Activated CD4-positive, alpha-beta T cell treated with anti-CD3 and anti-CD28 coated beads, Interleukin-2, Interleukin-6, amounts not matched to agents 100 ng/mL and 50 ng/mL, durations not matched to agents 16 hours and 8 hours (primary cell): Measurements from ENCODE around the gene YARS1.

ENCODE experiments used
- DNase-seq: peaks from one replicate; pipeline ENCODE4 v3.0.0-alpha.2; 2020

Gene YARS1

DNA sequence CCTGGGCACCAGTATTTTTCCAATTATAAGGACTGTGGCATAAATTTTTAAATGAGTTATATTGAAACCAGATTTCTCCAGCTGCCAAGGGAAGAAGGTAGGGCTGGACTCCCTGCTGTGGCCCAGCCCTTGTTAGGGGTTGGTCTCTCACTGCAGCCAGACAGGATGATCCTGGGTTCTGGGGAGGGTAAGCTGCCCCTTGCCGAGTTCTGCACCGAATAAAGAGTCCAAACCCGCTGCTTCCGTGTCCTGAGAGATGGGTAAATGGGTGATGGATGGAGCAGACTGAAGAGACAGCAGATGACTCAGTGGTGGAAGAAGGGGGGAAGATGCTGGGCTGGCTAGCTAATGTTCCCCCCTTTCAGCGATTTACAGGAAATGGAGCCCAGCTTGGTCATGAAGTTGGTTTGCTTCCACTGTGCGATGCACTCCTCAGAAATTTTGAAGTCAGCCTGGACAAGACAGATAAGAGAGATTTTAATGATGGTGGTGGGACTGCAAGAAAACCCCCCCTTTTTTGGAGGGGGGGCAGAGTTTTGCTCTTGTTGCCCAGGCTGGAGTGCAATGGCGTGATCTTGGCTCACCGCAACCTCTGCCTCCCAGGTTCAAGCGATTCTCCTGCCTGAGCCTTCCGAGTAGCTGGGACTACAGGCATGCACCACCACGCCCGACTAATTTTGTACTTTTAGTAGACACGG, 41.4 kb downstream of the YARS1 start:
- DNase-seq, result no peak

DNA sequence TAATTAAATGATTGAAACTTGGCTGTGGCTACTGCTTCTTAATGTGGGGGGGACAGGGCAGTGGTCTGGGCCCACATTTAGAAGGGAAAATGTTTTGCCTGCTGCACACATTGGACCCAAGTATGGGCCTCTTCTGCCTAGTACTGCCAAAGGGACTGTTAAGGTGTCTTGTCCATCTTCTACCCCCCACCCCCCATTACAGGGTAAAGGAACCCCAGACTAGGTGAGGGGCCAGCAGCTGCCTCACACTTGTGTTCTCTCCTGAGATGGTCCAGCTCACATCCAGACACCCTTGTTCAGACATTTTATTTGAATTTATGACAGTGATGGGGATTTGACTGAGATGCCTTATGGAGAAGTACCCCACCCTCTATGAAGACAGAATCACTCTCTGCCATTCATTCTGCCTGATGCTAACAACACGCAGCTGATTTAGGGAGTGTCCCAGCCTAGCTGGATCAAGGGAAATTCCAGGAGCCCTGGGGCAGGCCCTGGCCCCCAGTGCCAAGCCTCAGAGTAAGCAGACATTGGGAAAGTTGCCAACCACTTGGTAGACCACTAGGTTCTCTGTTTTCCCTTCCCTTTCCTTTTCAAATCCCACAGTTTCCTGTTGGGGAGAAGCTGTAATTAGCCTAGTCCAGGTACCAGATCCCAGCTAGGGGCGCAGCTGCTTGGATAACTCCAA, 42.1 kb downstream of the YARS1 start:
- DNase-seq, result no peak

DNA sequence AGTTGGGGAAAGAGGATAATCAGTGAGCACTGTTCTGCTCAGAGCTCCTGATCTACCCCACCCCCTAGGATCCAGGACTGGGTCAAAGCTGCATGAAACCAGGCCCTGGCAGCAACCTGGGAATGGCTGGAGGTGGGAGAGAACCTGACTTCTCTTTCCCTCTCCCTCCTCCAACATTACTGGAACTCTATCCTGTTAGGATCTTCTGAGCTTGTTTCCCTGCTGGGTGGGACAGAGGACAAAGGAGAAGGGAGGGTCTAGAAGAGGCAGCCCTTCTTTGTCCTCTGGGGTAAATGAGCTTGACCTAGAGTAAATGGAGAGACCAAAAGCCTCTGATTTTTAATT, 42.7 kb downstream of the YARS1 start:
- DNase-seq, result no peak

DNA sequence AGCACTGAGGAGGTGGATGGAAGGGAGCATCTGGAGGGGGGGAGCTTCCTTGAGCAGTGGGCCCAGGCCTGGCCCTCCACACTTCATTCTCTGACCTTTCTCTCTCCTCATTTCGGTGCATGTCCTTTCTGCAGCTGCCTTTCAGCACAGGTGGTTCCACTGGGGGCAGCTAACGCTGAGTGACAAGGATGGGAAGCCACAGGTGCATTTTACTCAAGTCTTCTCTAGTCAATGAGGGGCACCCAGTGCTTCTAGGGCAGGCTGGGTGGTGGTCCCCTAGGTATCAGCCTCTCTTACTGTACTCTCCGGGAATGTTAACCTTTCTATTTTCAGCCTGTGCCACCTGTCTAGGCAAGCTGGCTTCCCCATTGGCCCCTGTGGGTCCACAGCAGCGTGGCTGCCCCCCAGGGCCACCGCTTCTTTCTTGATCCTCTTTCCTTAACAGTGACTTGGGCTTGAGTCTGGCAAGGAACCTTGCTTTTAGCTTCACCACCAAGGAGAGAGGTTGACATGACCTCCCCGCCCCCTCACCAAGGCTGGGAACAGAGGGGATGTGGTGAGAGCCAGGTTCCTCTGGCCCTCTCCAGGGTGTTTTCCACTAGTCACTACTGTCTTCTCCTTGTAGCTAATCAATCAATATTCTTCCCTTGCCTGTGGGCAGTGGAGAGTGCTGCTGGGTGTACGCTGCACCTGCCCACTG, 43.2 kb downstream of the YARS1 start:
- DNase-seq, result no peak

DNA sequence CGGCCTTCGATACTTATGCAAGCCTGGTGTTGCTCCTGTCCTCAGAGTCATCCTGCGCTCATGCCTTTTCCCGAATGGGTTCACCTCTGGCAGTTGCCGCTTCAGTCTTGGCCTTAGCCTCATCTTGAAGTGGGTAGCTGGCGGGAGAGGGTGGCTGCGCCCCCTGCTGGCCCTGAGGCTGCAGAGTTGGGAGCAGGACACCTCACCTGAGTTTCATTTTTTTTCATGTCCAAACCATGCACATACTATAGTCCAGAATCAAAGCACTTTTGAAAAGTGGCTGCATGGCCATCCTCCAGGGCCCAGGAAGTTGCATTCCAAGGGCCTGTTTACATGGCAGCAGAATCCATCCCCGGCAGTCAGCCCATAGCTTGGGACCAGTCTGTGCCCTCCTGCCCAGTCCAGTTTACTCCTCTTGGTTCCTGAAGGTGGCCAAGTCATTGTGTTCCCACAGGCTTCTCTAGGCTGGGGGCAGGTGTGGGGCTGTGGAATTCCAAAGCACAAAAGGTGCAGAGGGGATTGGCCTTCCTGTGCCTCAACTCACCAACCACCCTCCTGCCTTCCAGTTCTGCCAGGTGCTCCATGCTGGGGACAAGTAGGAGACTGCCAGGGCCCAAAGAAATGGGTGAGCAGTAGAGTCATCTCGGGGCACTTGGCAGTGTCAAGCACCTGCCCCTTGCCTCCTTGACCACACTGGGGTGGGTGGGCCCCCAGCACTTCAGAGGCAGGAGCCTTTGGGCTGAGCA, 44.0 kb downstream of the YARS1 start:
- DNase-seq, result peak; percentile 81

DNA sequence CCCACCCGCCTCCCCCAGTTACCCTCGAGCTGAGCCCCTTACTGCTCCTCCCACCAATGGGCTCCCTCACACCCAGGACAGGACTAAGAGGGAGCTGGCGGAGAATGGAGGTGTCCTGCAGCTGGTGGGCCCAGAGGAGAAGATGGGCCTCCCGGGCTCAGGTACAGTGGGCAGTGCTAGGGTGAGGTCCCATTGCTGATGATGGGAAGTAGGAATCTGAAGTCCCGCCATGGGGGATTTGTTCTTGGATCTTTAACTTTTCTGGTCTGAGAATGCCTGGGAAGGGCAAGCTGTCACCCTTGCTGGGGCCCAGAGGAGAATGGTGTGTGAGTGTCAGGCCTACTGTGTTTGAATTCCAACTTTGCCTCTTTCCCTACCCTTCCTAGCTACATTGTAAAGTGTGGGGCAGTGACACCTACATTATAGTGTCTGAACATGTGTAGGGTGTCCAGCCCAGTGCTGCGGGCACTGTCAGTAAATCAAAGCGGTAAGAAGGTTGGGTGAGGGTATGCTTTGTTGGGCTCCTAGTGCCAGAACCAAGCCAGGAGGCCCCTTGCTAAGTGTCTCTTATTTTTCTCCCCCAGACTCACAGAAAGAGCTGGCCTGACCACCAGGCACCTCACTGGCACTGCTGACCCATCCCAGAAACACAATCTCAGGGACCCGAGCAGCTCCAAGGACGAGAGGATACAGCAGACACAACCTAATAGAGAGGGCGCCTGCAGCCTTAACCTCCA, 44.7 kb downstream of the YARS1 start:
- no peak for DNase-seq

DNA sequence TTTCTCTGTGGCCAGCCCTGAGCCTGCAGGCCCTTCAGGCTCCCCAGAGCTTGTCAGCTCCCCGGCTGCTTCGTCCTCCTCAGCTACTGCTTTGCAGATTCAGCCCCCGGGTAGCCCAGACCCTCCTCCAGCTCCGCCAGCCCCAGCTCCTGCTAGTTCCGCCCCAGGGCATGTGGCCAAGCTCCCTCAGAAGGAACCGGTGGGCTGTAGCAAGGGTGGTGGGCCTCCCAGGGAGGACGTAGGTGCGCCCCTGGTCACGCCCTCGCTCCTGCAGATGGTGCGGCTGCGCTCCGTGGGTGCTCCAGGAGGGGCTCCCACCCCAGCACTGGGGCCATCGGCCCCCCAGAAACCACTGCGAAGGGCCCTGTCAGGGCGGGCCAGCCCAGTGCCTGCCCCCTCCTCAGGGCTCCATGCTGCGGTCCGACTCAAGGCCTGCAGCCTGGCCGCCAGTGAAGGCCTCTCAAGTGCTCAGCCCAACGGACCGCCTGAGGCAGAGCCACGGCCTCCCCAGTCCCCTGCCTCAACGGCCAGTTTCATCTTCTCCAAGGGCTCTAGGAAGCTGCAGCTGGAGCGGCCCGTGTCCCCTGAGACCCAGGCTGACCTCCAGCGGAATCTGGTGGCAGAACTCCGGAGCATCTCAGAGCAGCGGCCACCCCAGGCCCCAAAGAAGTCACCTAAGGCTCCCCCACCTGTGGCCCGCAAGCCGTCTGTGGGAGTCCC, 45.4 kb downstream of the YARS1 start:
- no peak for DNase-seq

DNA sequence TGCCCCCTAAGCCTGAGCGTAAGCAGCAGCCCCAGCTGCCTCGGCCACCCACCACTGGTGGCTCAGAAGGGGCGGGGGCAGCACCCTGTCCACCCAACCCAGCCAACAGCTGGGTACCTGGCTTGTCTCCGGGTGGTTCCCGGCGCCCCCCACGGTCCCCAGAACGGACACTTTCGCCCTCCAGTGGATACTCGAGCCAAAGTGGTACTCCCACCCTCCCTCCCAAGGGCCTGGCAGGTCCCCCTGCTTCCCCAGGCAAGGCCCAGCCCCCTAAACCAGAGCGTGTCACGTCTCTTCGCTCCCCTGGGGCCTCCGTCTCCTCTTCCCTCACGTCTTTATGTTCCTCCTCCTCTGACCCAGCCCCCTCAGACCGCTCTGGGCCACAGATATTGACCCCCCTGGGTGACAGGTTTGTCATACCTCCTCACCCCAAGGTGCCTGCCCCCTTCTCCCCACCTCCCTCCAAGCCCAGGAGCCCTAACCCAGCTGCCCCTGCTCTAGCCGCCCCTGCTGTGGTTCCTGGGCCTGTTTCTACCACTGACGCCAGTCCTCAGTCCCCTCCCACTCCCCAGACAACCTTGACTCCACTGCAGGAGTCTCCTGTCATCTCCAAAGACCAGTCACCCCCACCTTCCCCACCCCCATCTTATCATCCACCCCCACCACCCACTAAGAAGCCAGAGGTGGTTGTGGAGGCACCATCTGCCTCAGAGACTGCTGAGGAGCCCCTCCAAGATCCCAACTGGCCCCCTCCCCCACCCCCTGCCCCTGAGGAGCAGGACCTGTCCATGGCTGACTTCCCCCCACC, 46.2 kb downstream of the YARS1 start:
- DNase-seq, result no peak

DNA sequence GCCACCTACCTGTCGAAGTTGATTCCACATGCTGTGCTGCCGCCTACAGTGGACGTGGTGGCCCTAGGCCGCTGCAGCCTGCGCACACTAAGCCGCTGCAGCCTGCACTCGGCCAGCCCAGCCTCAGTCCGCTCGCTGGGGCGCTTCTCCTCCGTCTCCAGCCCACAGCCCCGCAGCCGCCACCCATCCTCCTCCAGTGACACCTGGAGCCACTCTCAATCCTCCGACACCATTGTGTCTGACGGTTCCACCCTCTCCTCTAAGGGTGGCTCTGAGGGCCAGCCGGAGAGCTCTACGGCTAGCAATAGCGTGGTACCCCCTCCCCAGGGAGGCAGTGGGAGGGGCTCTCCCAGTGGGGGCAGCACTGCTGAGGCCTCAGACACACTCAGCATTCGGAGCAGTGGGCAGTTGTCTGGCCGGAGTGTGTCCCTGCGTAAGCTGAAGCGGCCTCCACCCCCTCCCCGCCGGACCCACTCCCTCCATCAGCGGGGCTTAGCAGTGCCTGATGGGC, 46.9 kb downstream of the YARS1 start:
- no peak for DNase-seq

DNA sequence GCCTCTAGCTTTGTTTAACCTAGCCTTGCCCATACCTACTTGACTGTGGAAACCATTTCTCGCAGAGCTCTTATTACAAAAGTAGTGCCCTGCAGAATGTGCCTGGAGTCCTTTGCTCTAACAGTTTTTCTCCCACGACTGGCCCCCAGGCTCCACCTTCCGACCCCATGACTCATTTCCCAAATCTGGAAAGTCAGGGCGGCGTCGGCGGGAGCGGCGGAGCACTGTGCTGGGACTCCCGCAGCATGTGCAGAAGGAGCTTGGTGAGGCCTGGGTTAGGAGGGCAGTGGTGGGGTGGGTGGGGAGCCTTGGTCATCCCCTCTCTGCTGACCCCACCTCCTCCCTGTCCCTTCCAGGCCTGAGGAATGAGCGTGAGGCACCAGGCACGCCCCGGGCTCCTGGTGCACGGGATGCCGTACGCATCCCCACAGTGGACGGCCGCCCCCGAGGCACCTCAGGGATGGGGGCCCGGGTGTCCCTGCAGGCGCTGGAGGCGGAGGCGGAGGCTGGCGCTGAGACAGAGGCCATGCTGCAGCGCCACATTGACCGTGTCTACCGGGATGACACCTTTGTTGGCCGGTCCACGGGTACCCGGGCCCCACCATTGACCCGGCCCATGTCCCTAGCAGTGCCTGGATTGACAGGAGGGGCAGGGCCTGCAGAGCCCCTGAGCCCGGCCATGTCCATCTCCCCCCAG, 47.5 kb downstream of the YARS1 start:
- DNase-seq, result no peak

DNA sequence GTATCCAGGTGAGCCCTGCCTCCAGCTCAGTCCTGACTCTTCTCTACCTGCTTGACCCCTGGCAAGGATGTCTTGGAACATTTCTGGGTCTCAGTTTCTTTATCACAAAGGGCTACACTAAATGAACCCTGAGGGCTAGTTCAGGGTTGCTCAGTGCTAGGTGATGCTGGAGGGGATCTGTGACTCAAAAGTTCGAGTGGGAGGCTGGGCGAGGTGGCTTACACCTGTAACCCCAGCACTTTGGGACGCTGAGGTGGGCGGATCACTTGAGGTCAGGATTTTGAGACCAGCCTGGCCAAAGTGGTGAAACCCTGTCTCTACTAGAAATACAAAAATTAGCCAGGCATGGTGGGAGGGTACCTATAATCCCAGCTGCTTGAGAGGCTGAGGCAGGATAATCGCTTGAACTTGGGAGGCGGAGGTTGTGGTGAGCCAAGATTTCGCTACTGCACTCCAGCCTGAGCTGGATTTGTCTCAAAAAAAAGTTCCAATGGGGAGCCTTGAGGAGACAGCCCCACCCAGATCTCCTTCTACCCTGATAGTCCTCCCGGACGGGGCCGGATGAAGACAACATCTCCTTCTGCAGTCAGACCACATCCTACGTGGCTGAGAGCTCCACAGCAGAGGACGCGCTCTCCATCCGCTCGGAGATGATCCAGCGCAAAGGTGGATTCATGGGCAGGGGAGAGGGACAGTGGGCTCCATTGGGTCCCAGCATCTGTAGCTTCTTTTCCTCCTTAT, 48.9 kb downstream of the YARS1 start:
- DNase-seq, result no peak

DNA sequence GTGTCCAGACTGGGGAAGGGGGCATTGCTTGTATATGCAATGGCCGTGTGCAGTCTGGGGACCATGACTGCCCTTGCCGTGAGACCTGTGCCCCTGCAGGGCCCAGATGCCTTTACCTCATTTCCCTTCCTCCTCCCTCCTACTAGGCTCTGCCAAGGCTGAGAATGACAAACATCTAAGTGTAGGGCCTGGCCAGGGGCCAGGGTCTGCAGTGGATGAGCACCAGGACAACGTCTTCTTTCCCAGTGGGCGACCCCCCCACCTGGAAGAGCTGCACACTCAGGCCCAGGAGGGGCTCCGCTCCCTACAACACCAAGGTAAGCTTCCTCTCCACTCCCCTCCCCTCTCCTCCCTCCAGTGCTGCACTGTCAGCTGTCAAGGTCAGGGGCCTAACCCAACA, 49.5 kb downstream of the YARS1 start:
- DNase-seq, result no peak

DNA sequence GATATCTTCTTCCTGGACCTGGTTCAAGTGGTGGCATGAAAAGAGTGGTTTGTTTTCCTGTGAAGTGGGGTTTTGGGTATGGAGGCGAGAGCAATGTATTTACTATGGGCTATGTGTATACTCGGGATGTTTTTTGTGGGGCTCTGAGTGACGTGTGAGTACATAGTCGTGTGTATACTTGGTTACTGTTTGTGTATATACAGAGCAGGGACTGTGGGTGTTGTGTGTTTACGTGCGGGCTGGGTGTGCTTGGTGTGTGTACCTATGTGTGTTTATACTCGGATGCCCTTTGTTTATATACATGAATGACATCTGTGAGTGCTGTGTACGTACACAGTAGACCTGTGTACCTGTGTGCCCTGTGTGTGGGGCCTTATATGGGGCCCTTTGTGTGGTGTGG, 50.0 kb downstream of the YARS1 start:
- DNase-seq, result no peak

DNA sequence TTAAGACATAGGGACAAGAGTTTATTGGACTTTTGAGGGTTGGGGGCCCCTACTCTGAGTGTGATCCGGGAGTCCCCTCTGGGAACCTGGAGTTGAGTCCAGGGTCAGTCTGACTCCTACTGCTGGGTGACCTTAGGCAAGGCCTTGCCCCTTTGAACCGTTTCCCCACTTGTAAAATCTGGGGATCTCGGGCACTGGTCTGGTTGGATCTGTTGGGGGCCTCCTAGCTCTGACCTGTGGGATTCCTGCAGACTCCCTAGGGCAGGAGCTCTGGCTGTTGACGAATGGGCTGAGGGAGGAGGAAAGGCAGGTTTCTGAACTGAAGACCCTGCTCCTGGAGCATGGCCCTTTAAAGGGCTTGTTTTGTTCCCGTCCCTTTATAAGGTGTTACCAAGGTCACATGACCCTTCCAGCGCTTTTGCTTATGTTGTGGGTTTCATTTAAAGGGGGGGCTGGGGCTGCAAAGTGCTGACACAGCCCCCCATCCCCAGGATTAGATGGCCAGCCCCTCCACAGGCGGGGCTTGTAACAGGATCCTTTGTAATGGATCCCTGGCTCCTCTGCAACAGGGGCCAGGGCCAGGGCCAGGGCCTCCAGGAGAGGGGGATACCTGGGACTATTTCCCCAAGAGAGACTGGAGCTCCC, 50.7 kb downstream of the YARS1 start:
- no peak for DNase-seq

DNA sequence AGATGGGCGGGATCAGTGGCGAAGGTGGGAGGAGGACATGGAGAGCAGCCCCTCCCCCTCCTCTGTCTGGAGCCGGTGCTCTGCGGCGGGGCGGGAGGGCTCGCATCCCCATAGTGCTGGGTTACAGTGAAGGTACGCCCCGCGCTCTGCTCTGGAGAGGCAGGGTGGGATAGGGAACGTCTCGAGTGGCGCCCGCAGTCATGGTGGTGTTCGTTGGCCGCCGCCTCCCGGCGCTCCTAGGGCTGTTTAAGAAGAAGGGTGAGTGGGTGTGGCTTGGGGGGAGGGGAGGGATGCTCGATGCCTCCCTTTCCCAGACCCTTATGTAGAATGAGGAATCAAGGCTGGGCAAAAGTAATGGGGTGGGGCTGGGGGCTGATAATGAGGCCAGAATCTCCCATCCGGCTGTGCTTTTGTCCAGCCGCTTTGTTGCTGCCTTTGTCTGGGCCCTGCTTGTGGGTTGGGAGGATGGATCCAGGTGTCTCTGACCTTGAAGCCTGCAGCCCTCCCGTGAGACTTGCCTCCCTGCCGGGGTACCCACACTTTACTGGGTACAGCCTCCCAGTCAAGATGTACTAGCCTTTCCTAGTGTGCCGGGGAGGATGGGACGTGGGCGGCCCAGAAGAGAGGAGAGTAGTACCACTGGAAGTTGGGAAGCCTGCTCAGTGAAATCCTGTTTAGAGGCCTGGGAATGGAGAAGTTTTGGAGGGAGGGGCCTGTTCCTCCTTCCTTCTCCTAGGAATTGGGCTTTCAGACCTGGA, 51.4 kb downstream of the YARS1 start:
- no peak for DNase-seq

DNA sequence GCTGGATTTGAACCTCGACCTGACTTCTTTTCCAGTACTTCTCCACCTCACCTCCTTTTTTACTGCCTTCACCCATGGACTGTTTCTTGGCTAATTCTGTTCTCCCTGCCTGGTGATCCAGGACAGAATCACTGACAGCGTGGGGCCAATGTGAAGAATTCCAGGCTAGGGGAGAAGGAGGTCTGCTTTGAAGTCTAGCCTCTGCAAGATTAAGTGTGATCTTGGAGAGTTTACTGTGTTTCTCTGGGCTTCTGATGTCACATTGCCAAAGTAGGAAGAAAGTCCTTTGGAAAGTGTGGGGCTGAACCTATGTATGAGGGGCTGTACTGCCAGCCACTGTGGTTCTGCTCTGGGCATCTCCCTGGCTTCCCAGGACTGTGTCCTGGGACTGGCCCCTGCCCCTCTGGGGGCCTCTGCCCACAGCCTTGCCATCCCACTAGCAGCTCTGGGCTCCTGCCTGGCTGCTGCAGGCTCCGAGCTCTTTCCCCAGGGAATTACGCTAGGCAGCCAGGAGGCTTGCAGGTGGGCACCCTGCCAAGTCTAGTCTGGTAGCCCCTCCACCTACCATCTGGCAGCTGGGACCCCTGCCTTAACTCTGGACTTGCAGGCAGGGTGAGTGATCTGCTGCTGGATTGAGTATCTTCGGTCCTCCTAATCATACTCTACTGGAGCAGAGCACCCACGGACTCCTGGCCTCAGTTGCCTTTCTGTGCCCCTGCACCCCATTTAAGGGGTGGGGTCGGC, 52.2 kb downstream of the YARS1 start:
- no peak for DNase-seq

DNA sequence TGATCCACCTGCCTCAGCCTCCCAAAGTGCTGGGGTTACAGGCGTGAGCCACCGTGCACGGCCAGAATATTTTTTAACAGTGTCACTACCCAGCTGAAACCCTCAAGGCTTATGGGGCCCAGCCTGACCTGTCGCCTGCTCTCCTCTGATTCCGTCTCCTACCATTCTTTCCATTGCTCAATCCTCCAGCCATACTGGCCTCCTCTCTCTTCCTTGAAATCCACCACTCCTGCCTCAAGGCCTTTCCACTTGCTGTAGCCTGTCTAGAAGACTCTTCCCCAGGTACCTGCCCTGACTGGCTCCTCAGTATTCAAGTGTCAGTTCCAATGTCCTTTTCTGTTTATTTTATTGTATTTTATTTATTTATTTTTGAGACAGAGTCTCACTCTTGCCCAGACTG, 53.9 kb downstream of the YARS1 start:
- DNase-seq, result no peak

DNA sequence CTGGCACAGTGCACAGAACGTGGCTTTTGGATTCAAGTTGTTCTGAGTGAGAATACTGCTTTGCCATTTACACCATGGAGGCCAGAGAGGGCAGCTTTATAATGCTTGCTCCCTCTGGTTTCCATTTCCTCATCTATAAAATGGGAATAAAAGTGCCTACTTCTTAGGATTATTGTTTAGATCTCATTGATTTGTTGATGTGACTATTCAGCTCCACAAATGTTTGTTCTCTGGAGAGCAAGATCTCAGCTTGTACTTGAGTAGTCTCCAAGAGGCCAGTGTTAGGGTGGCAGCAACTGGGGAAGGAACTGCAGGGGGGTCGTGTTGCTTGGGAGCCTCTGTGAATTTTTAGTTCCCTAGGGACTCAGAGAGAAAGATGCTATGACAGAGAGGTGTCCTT, 55.2 kb downstream of the YARS1 start:
- no peak for DNase-seq
